ENCODE measurements around the gene MAK. TPM values are rescaled to one million over a fixed set of nuclear protein-coding genes. Genes with fewer than 3 reads are reported as not detected.
"Not testable (repeated sequence)": the region's sequence is repeated elsewhere in the genome, so short reads cannot be mapped to it uniquely, and the experiment has no call there.

The MAK gene
- polyA plus RNA-seq, 4 donors: 0.99 to 3.0 (median 2.0) TPM

- DNase-seq (ENCODE audit: low read depth in 4 of 4, low spot score in 2 of 4): no peak
These were observed 18.9 kb upstream of the MAK start for GRCh38 chr6:10857259-10857658.

- DNase-seq (ENCODE audit: low read depth in 4 of 4, low spot score in 2 of 4): no peak
These were observed 16.7 kb upstream of the MAK start for GRCh38 chr6:10854922-10855632.

DNA sequence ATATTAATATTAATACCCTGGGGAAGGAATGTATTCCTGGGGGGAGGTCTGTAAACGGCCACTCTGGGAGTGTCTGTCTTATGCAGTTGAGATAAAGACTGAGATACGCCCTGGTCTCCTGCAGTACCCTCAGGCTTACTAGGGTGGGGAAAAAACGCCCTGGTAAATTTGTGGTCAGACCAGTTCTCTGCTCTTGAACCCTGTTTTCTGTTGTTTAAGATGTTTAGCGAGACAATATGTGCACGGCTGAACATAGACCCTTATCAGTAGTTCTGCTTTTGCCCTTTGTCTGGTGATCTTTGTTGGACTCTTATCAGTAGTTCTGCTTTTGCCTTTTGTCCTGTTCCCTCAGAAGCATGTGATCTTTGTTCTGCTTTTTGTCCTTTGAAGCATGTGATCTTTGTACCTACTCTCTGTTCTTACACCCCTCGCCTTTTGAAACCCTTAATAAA is 15.5 kb upstream of the MAK start:
- DNase-seq (ENCODE audit: low read depth in 4 of 4, low spot score in 2 of 4): not testable (repeated sequence)

DNA sequence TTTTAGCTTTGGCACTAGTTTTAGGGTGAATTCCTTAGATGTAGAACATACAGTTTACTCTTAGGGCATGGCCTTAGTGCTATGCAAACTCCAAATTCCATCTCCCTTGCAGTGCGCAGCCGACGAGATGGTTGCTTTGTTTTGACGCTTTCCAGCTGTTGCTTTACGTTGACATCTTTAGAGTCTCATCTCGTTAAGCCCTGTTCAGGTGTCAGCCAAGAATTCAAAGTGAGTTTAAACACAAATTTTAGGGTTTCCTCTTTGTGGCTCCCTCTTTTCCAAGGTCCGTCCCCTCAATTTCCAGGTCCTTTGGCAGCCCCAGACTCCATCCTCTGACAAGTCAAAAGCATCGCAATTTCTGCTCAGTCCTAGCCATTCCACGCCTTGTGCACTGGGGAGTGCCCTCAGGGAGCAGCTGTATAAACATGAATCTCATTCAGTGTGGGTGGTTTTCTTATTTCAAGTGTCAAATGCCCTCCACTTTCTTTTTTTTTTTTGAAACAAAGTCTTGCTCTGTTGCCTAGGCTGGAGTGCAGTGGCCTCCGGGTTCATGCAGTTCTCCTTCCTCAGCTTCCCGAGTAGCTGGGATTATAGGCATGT is 14.1 kb upstream of the MAK start:
- peak in 2 of 4 donors; percentile 31 to 37 for DNase-seq (ENCODE audit: low read depth in 4 of 4, low spot score in 2 of 4)

- no peak for DNase-seq (ENCODE audit: low read depth in 4 of 4, low spot score in 2 of 4)
These were observed 12.4 kb upstream of the MAK start for GRCh38 chr6:10850728-10851127.

DNA sequence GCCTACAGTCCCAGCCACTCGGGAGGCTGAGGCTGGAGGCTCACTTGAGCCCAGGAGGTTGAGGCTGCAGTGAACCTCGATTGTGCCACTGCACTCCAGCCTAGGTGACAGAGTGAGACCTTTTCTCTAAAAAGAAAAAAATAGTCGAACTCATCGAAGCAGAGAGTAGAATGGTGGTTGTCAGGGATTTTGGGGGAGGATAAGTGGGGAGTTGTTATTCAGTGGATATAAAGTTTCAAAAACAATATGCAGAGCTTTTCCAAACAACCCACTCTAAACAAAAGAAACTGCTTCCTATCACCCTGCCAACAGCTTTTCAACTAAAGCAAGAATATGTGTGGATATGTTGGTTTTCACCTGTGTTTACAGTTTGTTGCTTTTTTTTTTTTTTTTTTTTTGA is 11.6 kb upstream of the MAK start:
- no peak for DNase-seq (ENCODE audit: low read depth in 4 of 4, low spot score in 2 of 4)

DNA sequence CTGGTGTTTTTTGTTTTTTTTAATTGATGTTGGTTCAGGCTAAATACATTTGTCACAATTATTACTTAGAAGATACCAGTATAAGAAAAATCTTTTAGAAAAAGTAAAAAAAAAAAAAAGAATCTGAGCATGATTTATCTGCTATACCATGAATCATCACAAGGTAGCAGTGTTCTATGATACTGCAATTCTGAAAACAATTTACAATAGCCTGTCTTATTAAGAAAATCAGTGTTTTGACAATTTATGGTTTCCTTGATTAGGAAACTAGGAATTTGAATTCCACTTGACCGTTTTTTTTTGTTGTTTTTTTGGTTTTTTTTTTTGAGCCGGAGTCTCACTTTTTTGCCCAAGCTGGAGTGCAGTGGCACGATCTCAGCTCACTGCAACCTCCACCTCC is 9.3 kb upstream of the MAK start:
- no peak for DNase-seq (ENCODE audit: low read depth in 4 of 4, low spot score in 2 of 4)

- no peak for DNase-seq (ENCODE audit: low read depth in 4 of 4, low spot score in 2 of 4)
These were observed 5.2 kb upstream of the MAK start for GRCh38 chr6:10843554-10843953.

- no peak for DNase-seq (ENCODE audit: low read depth in 4 of 4, low spot score in 2 of 4)
These were observed 525 bp upstream of the MAK start for GRCh38 chr6:10838794-10839333.

- no peak for DNase-seq (ENCODE audit: low read depth in 4 of 4, low spot score in 2 of 4)
These were observed 731 bp downstream of the MAK start for GRCh38 chr6:10837622-10837994.

DNA sequence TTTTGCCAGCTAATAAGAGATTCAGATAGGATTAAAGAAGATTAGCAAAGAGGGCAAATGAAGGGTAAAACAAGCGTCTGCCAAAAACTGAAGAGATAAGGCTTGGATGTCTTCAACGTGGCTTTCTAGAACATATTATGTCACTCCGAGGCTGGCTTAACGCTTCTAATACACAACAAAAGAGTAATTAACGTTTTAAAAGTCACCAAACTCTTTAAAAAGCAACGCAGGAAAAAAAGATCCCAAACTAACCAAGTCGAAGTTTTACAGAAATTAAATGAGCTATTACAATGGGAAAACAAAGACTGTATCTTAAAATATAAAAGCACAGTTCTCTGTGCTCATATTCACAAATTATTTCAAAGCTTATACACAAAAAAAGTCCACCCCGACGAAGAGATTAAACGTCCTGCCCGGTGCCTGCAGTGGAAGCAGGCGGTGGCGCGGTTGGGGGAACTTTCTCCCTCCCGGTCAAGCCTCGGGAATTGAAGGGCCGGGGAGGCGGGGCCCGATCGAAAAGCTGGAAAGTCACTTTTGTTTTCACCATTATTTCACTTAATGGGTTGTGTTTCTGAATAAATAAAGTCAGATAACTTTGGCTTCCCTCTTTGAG is 1.2 kb downstream of the MAK start:
- no peak for DNase-seq (ENCODE audit: low read depth in 4 of 4, low spot score in 2 of 4)

- no peak for DNase-seq (ENCODE audit: low read depth in 4 of 4, low spot score in 2 of 4)
These were observed 3.5 kb downstream of the MAK start for GRCh38 chr6:10834823-10835222.

DNA sequence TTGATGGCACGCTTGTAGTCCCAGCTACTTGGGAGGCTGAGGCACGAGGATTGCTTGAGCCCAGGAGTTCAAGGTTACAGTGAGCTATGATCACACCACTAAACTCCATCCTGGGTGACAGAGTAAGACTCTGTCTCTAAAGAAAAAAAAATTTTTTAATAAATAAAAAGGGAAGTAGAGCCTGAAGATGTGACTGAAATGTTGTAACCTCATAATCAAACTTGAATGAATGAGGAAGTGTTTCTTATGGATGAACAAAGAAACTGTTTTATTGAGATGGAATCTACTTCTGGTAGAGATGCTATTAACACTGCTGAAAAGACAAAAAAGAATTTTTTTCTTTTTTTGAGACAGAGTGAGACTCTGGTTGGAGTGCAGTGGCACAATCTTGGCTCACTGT is 6.7 kb downstream of the MAK start:
- DNase-seq (ENCODE audit: low read depth in 4 of 4, low spot score in 2 of 4): no peak

DNA sequence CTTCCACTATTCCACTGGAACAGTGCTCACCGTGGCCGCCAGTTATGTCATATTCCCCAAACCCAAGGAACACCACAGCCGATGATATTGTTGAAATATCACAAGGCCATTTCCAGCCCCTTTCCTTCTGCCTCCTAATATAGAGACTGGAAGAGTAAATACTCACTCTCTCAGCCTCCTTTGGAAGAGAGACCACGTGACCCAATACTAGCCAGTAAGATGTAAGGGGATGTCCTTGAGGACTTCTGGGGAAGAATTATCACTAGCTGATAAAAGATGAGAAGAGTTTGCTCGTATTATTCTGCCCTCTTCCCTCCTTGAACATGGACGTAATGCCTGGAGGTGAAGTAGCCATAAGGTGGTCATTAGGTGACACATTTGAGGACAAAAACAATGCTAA is 13.5 kb downstream of the MAK start:
- no peak for DNase-seq (ENCODE audit: low read depth in 4 of 4, low spot score in 2 of 4)

GRCh38 chr6:10824297-10824696 is 14.0 kb downstream of the MAK start:
- no peak for DNase-seq (ENCODE audit: low read depth in 4 of 4, low spot score in 2 of 4)

- DNase-seq (ENCODE audit: low read depth in 4 of 4, low spot score in 2 of 4): not testable (repeated sequence)
These were observed 24.2 kb downstream of the MAK start for GRCh38 chr6:10814176-10814575.

- no peak for DNase-seq (ENCODE audit: low read depth in 4 of 4, low spot score in 2 of 4)
These were observed 29.2 kb downstream of the MAK start for GRCh38 chr6:10809098-10809497.

DNA sequence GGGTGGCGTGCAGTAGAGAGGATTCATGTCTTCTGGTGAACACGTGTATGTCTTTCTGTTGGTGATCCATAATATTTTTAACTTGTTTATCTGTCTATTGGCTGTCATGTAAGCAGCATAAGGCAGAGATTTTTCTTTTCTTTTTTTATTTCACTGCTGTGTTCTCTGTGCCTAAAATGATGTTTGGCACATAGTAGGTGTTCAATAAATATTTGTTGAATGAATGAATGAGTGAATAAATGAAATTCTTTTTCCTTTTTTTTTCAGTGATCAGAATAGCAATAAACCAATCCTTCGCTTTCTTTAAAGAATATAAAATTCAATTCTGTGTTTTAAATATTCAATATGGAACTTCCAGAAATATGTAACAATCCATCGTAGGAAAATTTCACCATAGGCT is 30.0 kb downstream of the MAK start:
- no peak for DNase-seq (ENCODE audit: low read depth in 4 of 4, low spot score in 2 of 4)

GRCh38 chr6:10801224-10801848 is 37.0 kb downstream of the MAK start:
- peak; percentile 9 to 39 (median 22) for DNase-seq (ENCODE audit: low read depth in 4 of 4, low spot score in 2 of 4)

GRCh38 chr6:10800810-10801209 is 37.5 kb downstream of the MAK start:
- no peak for DNase-seq (ENCODE audit: low read depth in 4 of 4, low spot score in 2 of 4)

- no peak for DNase-seq (ENCODE audit: low read depth in 4 of 4, low spot score in 2 of 4)
These were observed 44.1 kb downstream of the MAK start for GRCh38 chr6:10794239-10794638.
